ENCODE data around the gene DECR2.
A peak's percentile ranks its signal among the peaks of the same experiment; 100 is the strongest.

DECR2 gene

GRCh38 chr16:371515-372301, 30.0 kb upstream of the DECR2 start:
- no peak overlapping the region for H3K4me3 ChIP-seq (ENCODE audit: low read depth in 1 of 2, low read length in 2 of 2)
- peaks cover 27% of the 10 kb centered on the region for H3K4me1 ChIP-seq (ENCODE audit: insufficient read depth, low read length)
- H4K20me1 ChIP-seq (ENCODE audit: insufficient read depth, low read length) = peaks cover 18% of the 10 kb centered on the region
- H3K4me2 ChIP-seq (ENCODE audit: insufficient read depth, low read length) = peak overlapping the region; percentile 68
- ATAC-seq (ENCODE audit: insufficient read depth, low read depth) (no peak), DNase-seq (no peak)
- H3K36me3 ChIP-seq (ENCODE audit: insufficient read depth, low read length) = peaks cover 84% of the 10 kb centered on the region
- no peaks in the 10 kb centered on the region for H3K9me3 ChIP-seq (ENCODE audit: insufficient read depth, low read length, severe bottlenecking)
- no peaks in the 10 kb centered on the region for H3K27me3 ChIP-seq (ENCODE audit: insufficient read depth, low read length, poor library complexity)
- peaks cover 7% of the 10 kb centered on the region for H3K79me2 ChIP-seq (ENCODE audit: insufficient read depth, low read length)
- H2AFZ ChIP-seq (ENCODE audit: low read depth, low read length) = no peak overlapping the region
- no peak for TF ChIP-seq CTCF (IDR thresholded peaks at IDR 0.05; ENCODE audit: borderline replicate concordance, extremely low read depth, low read length, poor library complexity, severe bottlenecking)
- peak overlapping the region; percentile 77; the same call in 1 of the 2 replicates for H3K27ac ChIP-seq (ENCODE audit: low read length)
- peak overlapping the region; percentile 56; the same call in 1 of the 2 replicates for H3K9ac ChIP-seq (ENCODE audit: low read depth, low read length)

GRCh38 chr16:372302-372983, 29.2 kb upstream of the DECR2 start:
- no peak overlapping the region for H3K27ac ChIP-seq (ENCODE audit: low read length)
- DNase-seq = no peak
- H3K79me2 ChIP-seq (ENCODE audit: insufficient read depth, low read length) = peaks cover 7% of the 10 kb centered on the region
- no peak overlapping the region for H3K4me2 ChIP-seq (ENCODE audit: insufficient read depth, low read length)
- H3K36me3 ChIP-seq (ENCODE audit: insufficient read depth, low read length) = peaks cover 84% of the 10 kb centered on the region
- H3K9ac ChIP-seq (ENCODE audit: low read depth, low read length) = no peak overlapping the region
- H3K9me3 ChIP-seq (ENCODE audit: insufficient read depth, low read length, severe bottlenecking) = no peaks in the 10 kb centered on the region
- H4K20me1 ChIP-seq (ENCODE audit: insufficient read depth, low read length) = peaks cover 13% of the 10 kb centered on the region
- H3K27me3 ChIP-seq (ENCODE audit: insufficient read depth, low read length, poor library complexity) = no peaks in the 10 kb centered on the region
- no peak for ATAC-seq (ENCODE audit: insufficient read depth, low read depth)
- TF ChIP-seq CTCF (IDR thresholded peaks at IDR 0.05; ENCODE audit: borderline replicate concordance, extremely low read depth, low read length, poor library complexity, severe bottlenecking) (no peak), EZH2 (IDR thresholded peaks at IDR 0.05; ENCODE audit: borderline replicate concordance, low read depth, low read length, severe bottlenecking) (no peak)
- peaks cover 27% of the 10 kb centered on the region for H3K4me1 ChIP-seq (ENCODE audit: insufficient read depth, low read length)
- H2AFZ ChIP-seq (ENCODE audit: low read depth, low read length) = no peak overlapping the region
- H3K4me3 ChIP-seq (ENCODE audit: low read depth in 1 of 2, low read length in 2 of 2) = no peak overlapping the region

- DNase-seq (no peak), ATAC-seq (ENCODE audit: insufficient read depth, low read depth) (no peak)
- no peak for TF ChIP-seq EZH2 (IDR thresholded peaks at IDR 0.05; ENCODE audit: borderline replicate concordance, low read depth, low read length, severe bottlenecking)
- no peak for TF ChIP-seq CTCF (IDR thresholded peaks at IDR 0.05; ENCODE audit: borderline replicate concordance, extremely low read depth, low read length, poor library complexity, severe bottlenecking)
- Histone ChIP-seq H3K9ac (ENCODE audit: low read depth, low read length) (no peak overlapping the region), H4K20me1 (ENCODE audit: insufficient read depth, low read length) (peaks cover 9% of the 10 kb centered on the region), H2AFZ (ENCODE audit: low read depth, low read length) (no peak overlapping the region), H3K4me1 (ENCODE audit: insufficient read depth, low read length) (peaks cover 27% of the 10 kb centered on the region), H3K9me3 (ENCODE audit: insufficient read depth, low read length, severe bottlenecking) (no peaks in the 10 kb centered on the region), H3K4me2 (ENCODE audit: insufficient read depth, low read length) (no peak overlapping the region), H3K79me2 (ENCODE audit: insufficient read depth, low read length) (peaks cover 7% of the 10 kb centered on the region), H3K4me3 (ENCODE audit: low read depth in 1 of 2, low read length in 2 of 2) (no peak overlapping the region), H3K27me3 (ENCODE audit: insufficient read depth, low read length, poor library complexity) (no peaks in the 10 kb centered on the region), H3K36me3 (ENCODE audit: insufficient read depth, low read length) (peaks cover 81% of the 10 kb centered on the region), H3K27ac (ENCODE audit: low read length) (no peak overlapping the region; the same call in 1 of the 2 replicates)
These were observed 28.6 kb upstream of the DECR2 start for GRCh38 chr16:373020-373598.
